Germinal center (tissue), 1 donor: ENCODE results near the gene C16orf86.
A peak's percentile ranks its signal among the peaks of the same experiment; 100 is the strongest.

ENCODE experiments used
- DNase-seq: peaks from one replicate; pipeline ENCODE4 v3.0.0; 2012; ENCODE audit warnings: mixed read lengths, low spot score

C16orf86 gene

GRCh38 chr16:67653789-67654402 is 12.7 kb upstream of the C16orf86 start:
- no peak for DNase-seq

GRCh38 chr16:67654403-67654911 is 12.2 kb upstream of the C16orf86 start:
- no peak for DNase-seq

- DNase-seq, result no peak
Measured at GRCh38 chr16:67655363-67655762, 11.3 kb upstream of the C16orf86 start.

- no peak for DNase-seq
Measured at GRCh38 chr16:67656344-67657016, 10.1 kb upstream of the C16orf86 start.

- no peak for DNase-seq
Measured at GRCh38 chr16:67657017-67657608, 9.5 kb upstream of the C16orf86 start.

GRCh38 chr16:67657751-67658518 is 8.7 kb upstream of the C16orf86 start:
- DNase-seq, result no peak

- DNase-seq, result no peak
Measured at GRCh38 chr16:67658849-67659674, 7.6 kb upstream of the C16orf86 start.

- peak; percentile 98 for DNase-seq
Measured at GRCh38 chr16:67659675-67660563, 6.7 kb upstream of the C16orf86 start, which contains the start of gene ACD. Gene ACD, minus strand, starts transcription at chr16:67660260. Its CDS starts 40 bp downstream, at chr16:67660220.

- DNase-seq, result peak; percentile 99
Measured at GRCh38 chr16:67660564-67661028, 6.0 kb upstream of the C16orf86 start, which contains the start of gene PARD6A. Gene PARD6A, plus strand, starts transcription at chr16:67660960. Its CDS starts 79 bp downstream, at chr16:67661039.

GRCh38 chr16:67661101-67661761 is 5.4 kb upstream of the C16orf86 start:
- DNase-seq, result peak; percentile 37

GRCh38 chr16:67661886-67662652 is 4.5 kb upstream of the C16orf86 start:
- no peak for DNase-seq

- no peak for DNase-seq
Measured at GRCh38 chr16:67662653-67663010, 4.0 kb upstream of the C16orf86 start.

- peak; percentile 44 for DNase-seq
Measured at GRCh38 chr16:67663151-67663876, 3.3 kb upstream of the C16orf86 start.

GRCh38 chr16:67663877-67664222 is 2.8 kb upstream of the C16orf86 start:
- no peak for DNase-seq

- no peak for DNase-seq
Measured at GRCh38 chr16:67664258-67664657, 2.4 kb upstream of the C16orf86 start.

- no peak for DNase-seq
Measured at GRCh38 chr16:67664871-67665270, 1.7 kb upstream of the C16orf86 start.

GRCh38 chr16:67665598-67665997 is 1.0 kb upstream of the C16orf86 start:
- no peak for DNase-seq

GRCh38 chr16:67666032-67666551 is 522 bp upstream of the C16orf86 start:
- no peak for DNase-seq
